Cardiac muscle cell (in vitro differentiated cells and primary cell): ENCODE measurements around the gene RPL19. TPM values are rescaled to one million over a fixed set of nuclear protein-coding genes. Genes with fewer than 3 reads are reported as not detected.
A peak's percentile ranks its signal among the peaks of the same experiment; 100 is the strongest.

ENCODE experiments used
- DNase-seq, 2 donors: peaks; one replicate each; pipeline versions ENCODE4 v3.0.0 to v3.0.0-alpha.2; 2010 to 2017; ENCODE audit warnings: low read depth in 1 of 2, low spot score in 1 of 2
- H3K27ac ChIP-seq: fragments of 200-600 bp; sonication (generic); 2 replicates; pipeline ENCODE4 v1.5.1; 2016
- H3K27me3 ChIP-seq: fragments of 200-600 bp; sonication (generic); 2 replicates; pipeline ENCODE4 v1.6.0; 2016; ENCODE audit warnings: control low read depth
- H3K36me3 ChIP-seq: fragments of 200-600 bp; sonication (generic); 2 replicates; pipeline ENCODE4 v1.5.1; 2016; ENCODE audit warnings: control low read depth
- H3K4me1 ChIP-seq: fragments of 200-600 bp; sonication (generic); 2 replicates; pipeline ENCODE4 v1.8.1; 2017; ENCODE audit warnings: low read depth, mild to moderate bottlenecking, mixed run types
- H3K4me3 ChIP-seq: fragments of 200-600 bp; sonication (generic); 2 replicates; pipeline ENCODE4 v1.5.1; 2016; ENCODE audit warnings: mild to moderate bottlenecking
- H3K9me3 ChIP-seq: fragments of 200-600 bp; sonication (generic); 2 replicates; pipeline ENCODE4 v1.5.1; 2017; ENCODE audit warnings: low read depth, mild to moderate bottlenecking, control low read depth
- polyA plus RNA-seq: library from polyadenylated mRNA; unstranded; fragments of >200 nt; fragmentation: Nextera tagmentation; extraction: Ambion mirVana; gene quantifications from 2 replicates; pipeline ENCODE4 v1.2.1, GENCODE V29; 2016
- total RNA-seq: library from RNA; depleted of rRNA; stranded (reverse); fragments of >200 nt; gene quantifications from 2 replicates; pipeline ENCODE4 v1.2.3, GENCODE V29; 2016
- TF ChIP-seq, protein P1 (sequence below): IDR thresholded peaks from 2 replicates; pipeline ENCODE4 v1.5.1; 2012; ENCODE audit warnings: low read depth, mild to moderate bottlenecking, low read length

The RPL19 gene
- total and polyA plus RNA-seq, 2 experiments from 2014 or later = 761 to 3,028 TPM

DNA sequence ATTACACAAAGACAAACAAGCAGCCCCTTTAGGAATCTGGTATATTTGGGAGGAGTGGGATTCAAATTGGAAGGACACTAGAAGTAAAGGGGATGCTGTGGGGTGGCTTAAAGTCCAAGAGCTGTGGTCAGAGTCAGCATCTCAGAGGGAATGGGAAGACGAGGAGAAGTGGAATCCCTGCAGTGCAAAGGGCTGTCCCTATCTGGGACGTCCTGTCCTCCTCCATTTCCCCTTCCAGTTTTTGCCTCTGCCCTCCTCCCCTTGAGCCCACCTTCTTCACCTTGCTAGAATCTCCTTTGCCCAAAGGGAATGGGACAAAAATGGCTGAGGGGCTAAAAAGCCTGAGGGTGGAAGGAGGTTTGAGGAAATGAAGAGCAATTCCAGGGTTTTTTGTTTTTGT, 44.4 kb upstream of the RPL19 start:
- peaks cover 12% of the 10 kb centered on the region for H3K27me3 ChIP-seq
- TF ChIP-seq, protein P1, sequence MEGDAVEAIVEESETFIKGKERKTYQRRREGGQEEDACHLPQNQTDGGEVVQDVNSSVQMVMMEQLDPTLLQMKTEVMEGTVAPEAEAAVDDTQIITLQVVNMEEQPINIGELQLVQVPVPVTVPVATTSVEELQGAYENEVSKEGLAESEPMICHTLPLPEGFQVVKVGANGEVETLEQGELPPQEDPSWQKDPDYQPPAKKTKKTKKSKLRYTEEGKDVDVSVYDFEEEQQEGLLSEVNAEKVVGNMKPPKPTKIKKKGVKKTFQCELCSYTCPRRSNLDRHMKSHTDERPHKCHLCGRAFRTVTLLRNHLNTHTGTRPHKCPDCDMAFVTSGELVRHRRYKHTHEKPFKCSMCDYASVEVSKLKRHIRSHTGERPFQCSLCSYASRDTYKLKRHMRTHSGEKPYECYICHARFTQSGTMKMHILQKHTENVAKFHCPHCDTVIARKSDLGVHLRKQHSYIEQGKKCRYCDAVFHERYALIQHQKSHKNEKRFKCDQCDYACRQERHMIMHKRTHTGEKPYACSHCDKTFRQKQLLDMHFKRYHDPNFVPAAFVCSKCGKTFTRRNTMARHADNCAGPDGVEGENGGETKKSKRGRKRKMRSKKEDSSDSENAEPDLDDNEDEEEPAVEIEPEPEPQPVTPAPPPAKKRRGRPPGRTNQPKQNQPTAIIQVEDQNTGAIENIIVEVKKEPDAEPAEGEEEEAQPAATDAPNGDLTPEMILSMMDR = no peak
- peaks cover 9% of the 10 kb centered on the region for H3K4me1 ChIP-seq
- no peak for DNase-seq
- no peak overlapping the region for H3K27ac ChIP-seq
- no peaks in the 10 kb centered on the region for H3K9me3 ChIP-seq
- no peaks in the 10 kb centered on the region for H3K36me3 ChIP-seq
- H3K4me3 ChIP-seq = no peak overlapping the region

DNA sequence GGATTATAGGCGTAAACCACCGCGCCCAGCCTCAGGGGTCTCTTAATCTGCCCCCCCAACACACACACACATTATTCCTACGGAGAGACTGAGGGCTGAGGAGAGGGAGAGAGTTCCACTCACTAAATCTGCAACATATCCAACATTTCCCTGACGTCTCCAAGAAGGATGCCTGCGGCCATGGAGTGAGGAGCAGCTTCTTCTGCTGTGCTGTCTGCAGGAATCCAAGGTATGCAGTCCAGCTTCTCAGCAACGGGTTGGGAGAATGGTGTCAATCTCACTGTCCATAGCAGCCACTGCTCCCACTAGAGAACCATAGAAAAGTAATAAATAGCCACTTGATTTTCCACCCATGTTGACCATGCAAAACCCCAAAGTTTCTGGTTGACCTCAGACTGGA, 43.6 kb upstream of the RPL19 start:
- peaks cover 3% of the 10 kb centered on the region for H3K27me3 ChIP-seq
- H3K27ac ChIP-seq = no peak overlapping the region
- TF ChIP-seq, protein P1 = no peak
- H3K36me3 ChIP-seq = no peaks in the 10 kb centered on the region
- H3K4me1 ChIP-seq = peaks cover 9% of the 10 kb centered on the region
- H3K9me3 ChIP-seq = no peaks in the 10 kb centered on the region
- no peak for DNase-seq
- H3K4me3 ChIP-seq = no peak overlapping the region

DNA sequence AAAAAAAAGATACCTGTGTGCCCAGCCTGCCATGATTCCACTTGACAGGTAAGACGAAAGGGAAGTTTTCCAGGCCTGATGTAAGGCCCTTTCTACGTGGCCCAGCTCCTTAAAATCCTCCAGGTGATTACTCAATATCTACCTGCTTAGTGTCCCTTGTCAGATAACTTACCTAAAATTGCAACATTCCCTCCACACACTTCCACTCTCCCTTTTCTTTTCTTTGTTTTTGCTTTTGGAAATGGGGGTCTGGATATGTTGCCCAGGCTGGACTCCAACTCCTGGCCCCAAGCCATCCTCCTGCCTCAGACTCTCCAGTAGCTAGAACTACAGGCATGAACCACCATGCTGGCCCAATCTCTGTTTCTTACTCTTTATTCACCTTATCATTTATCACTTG, 41.5 kb upstream of the RPL19 start:
- Histone ChIP-seq H3K36me3 (no peaks in the 10 kb centered on the region), H3K27ac (no peak overlapping the region), H3K27me3 (no peaks in the 10 kb centered on the region), H3K9me3 (no peaks in the 10 kb centered on the region), H3K4me3 (no peak overlapping the region), H3K4me1 (no peaks in the 10 kb centered on the region)
- TF ChIP-seq, protein P1 = no peak
- DNase-seq = no peak

DNA sequence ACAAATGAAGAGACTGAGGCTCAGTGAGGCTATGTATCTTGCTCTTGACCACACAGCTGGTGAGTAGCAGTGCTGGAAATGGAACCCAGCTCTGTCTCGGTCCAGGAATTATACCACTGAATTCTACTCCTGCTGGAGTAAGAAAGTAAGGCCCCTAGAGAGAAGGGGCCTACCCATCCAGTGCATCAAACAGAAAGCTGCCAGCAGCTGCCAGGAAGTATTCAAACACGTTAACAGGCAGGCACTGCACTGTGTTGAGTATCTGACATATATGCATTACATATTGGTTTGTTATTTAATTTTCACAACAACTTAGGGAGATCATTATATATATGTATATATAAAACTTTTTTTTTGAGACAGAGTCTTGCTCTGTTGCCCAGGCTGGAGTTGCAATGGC, 38.1 kb upstream of the RPL19 start:
- TF ChIP-seq, protein P1 = no peak
- Histone ChIP-seq H3K4me3 (no peak overlapping the region), H3K36me3 (no peaks in the 10 kb centered on the region), H3K27ac (no peak overlapping the region), H3K27me3 (peaks cover 25% of the 10 kb centered on the region), H3K9me3 (no peaks in the 10 kb centered on the region), H3K4me1 (no peaks in the 10 kb centered on the region)
- no peak for DNase-seq

DNA sequence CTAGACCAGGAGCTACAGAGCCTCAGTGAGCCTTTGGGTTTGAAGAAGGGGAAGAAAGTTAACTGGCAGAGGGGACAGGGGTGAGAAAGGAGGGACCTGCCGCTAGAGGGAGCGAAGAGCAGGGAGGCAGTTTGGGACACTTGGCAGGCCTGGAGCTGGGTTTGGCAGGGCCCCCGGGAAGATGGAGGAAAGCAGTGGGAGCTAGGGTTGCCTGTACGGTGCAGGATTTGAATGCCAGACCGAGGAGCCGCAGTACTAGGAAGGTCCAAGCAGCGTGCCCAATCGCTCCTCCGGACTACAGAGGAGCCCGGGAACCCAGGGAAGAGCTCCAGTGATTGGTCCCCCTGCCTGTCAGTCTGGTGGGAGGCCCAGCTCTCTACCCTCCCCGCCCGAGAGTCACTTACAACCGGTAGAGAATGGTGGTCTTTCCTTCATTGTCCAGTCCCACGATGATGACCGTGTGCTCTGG, 35.4 kb upstream of the RPL19 start:
- DNase-seq = peak; percentile 91 to 97
- Histone ChIP-seq H3K9me3 (no peaks in the 10 kb centered on the region), H3K4me1 (no peaks in the 10 kb centered on the region), H3K27ac (no peak overlapping the region), H3K4me3 (peak overlapping the region; percentile 46), H3K36me3 (no peaks in the 10 kb centered on the region), H3K27me3 (peaks cover 32% of the 10 kb centered on the region)
- TF ChIP-seq, protein P1 = peak; percentile 92
